HepG2 (cell line): ENCODE results near the gene MCU. TPM values are rescaled to one million over a fixed set of nuclear protein-coding genes. Genes with fewer than 3 reads are reported as not detected.
A peak's percentile ranks its signal among the peaks of the same experiment; 100 is the strongest.

Experiments
- ASH2L ChIP-seq: fragments of 300-600, 200-600 bp; sonication (generic); IDR thresholded peaks from 2 replicates; pipeline ENCODE4 v1.7.0; 2017; ENCODE audit warnings: low read depth, mild to moderate bottlenecking, moderate library complexity, mixed read lengths, low read length; ENCODE audit not compliant: insufficient read length
- DMAP1 ChIP-seq: IDR thresholded peaks from 2 replicates; pipeline ENCODE4 v1.6.1; 2016
- ELF1 ChIP-seq: sonication (generic); formaldehyde crosslinking; IDR thresholded peaks from 2 replicates; pipeline ENCODE4 v1.4.0; 2020; ENCODE audit warnings: missing genetic modification reagents
- FOXA3 ChIP-seq: IDR thresholded peaks from 2 replicates; pipeline ENCODE4 v1.6.1; 2016; ENCODE audit warnings: missing genetic modification reagents, missing compliant biosample characterization
- FOXK2 ChIP-seq: fragments of 450-650 bp; IDR thresholded peaks from 2 replicates; pipeline ENCODE4 v1.6.1; 2016
- HMG20A ChIP-seq: IDR thresholded peaks from 2 replicates; pipeline ENCODE4 v1.6.1; 2016; ENCODE audit warnings: borderline replicate concordance
- KDM6A ChIP-seq: IDR thresholded peaks from 2 replicates; pipeline ENCODE4 v1.6.1; 2016; ENCODE audit warnings: low read depth
- MED8 ChIP-seq: sonication (generic); formaldehyde crosslinking; IDR thresholded peaks from 2 replicates; pipeline ENCODE4 v1.8.1; 2023; ENCODE audit warnings: mild to moderate bottlenecking, missing genetic modification reagents; ENCODE audit not compliant: insufficient replicate concordance
- NCOR1 ChIP-seq: fragments of 200-600 bp; sonication (generic); IDR thresholded peaks from 2 replicates; pipeline ENCODE4 v1.7.0; 2017; ENCODE audit warnings: antibody characterized with exemption, low read length, borderline replicate concordance
- POLR2G ChIP-seq: fragments of 200-400 bp; formaldehyde crosslinking; IDR thresholded peaks from 2 replicates; pipeline ENCODE4 v1.6.1; 2018; ENCODE audit warnings: mild to moderate bottlenecking, low read depth, low read length, moderate library complexity
- SATB2 ChIP-seq: sonication (generic); formaldehyde crosslinking; IDR thresholded peaks from 2 replicates; pipeline ENCODE4 v1.5.0; 2020; ENCODE audit warnings: missing genetic modification reagents
- SOX13 ChIP-seq, 3 experiments: fragments of 450-650 bp in 1 of 3; sonication (generic) in 1 of 3; formaldehyde crosslinking in 1 of 3; IDR thresholded peaks in 2 of 3; conservative IDR thresholded peaks in 1 of 3; 2 replicates each; pipeline versions ENCODE4 v1.5.0 to v1.6.1; 2016 to 2020; ENCODE audit warnings: antibody characterized with exemption in 1 of 3, mild to moderate bottlenecking in 1 of 3, missing compliant biosample characterization in 1 of 3, missing genetic modification reagents in 1 of 3, moderate library complexity in 1 of 3
- ZBTB20 ChIP-seq: sonication (generic); formaldehyde crosslinking; IDR thresholded peaks from 2 replicates; pipeline ENCODE4 v1.8.1; 2023; ENCODE audit warnings: missing genetic modification reagents, low read depth, mild to moderate bottlenecking, borderline replicate concordance
- ZNF549 ChIP-seq: sonication (generic); formaldehyde crosslinking; IDR thresholded peaks from 2 replicates; pipeline ENCODE4 v1.5.0; 2020; ENCODE audit warnings: missing genetic modification reagents
- ZNF577 ChIP-seq: sonication (generic); formaldehyde crosslinking; IDR thresholded peaks from 2 replicates; pipeline ENCODE4 v1.4.0; 2020; ENCODE audit warnings: mild to moderate bottlenecking, low read depth, missing genetic modification reagents, borderline replicate concordance
- ZNF670 ChIP-seq: sonication (generic); formaldehyde crosslinking; IDR thresholded peaks from 2 replicates; pipeline ENCODE4 v1.8.0; 2022; ENCODE audit warnings: mild to moderate bottlenecking, missing genetic modification reagents, borderline replicate concordance
- polyA plus RNA-seq, 8 experiments: library from polyadenylated mRNA; depleted of rRNA in 3 of 8; stranded (reverse) in 7 of 8; unstranded in 1 of 8; fragments of >200 nt; fragmentation: Illumina TruSeq in 4 of 8; extraction: Trizol in 4 of 8; gene quantifications; 2 replicates each; pipeline versions ENCODE4 v1.2.1 to v1.2.3, GENCODE V29; 2011 to 2016; ENCODE audit warnings: low read depth in 4 of 8, missing spikeins in 1 of 8, mixed read lengths in 1 of 8; ENCODE audit not compliant: insufficient read depth in 1 of 8
- total RNA-seq, 5 experiments: library from RNA; depleted of rRNA; stranded (reverse); fragments of >200 nt; fragmentation: Illumina TruSeq; extraction: Trizol; gene quantifications; 2 replicates each; pipeline ENCODE4 v1.2.3, GENCODE V29; 2016; ENCODE audit warnings: low read depth in 1 of 5
- TF ChIP-seq, protein P1 (sequence below): sonication (generic); formaldehyde crosslinking; conservative IDR thresholded peaks from 2 replicates; pipeline ENCODE4 v1.4.0; 2020; ENCODE audit warnings: mild to moderate bottlenecking, missing genetic modification reagents, moderate library complexity
- TF ChIP-seq, protein P2 (sequence below): IDR thresholded peaks from 2 replicates; pipeline ENCODE4 v1.4.0; 2020; ENCODE audit warnings: mild to moderate bottlenecking, missing genetic modification reagents
- TF ChIP-seq, protein P3 (sequence below): sonication (generic); formaldehyde crosslinking; IDR thresholded peaks from 2 replicates; pipeline ENCODE4 v1.4.0; 2020; ENCODE audit warnings: missing genetic modification reagents, mild to moderate bottlenecking, borderline replicate concordance
- TF ChIP-seq, protein P4 (sequence below): IDR thresholded peaks from 2 replicates; pipeline ENCODE4 v1.6.1; 2012; ENCODE audit warnings: low read depth, low read length, improper control_type of control experiment

The MCU gene
- total and polyA plus RNA-seq, 2 of the 13 experiments (the other 11 are each of a cell fraction or from before 2014, with no cell fraction given), result 25.9 to 64.5 TPM

DNA sequence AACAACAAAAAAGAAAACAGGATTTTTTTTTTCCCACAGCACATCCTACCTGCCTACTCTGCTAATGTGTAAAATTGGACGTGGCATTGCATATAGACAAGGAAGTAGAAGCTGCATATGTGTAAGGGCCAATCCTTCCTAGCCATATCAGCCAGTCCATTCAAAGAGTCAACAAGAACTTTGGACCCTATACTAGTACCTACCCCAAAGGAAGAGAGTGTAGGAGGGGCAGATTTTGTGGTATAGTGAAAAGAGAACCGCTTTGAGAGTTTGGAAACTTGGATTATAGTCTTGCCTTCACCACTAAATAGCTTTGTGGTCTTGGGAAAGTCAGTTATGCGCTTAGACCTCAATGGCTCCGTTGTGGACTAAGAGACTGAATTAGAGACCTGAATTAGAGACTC, 12.1 kb upstream of the MCU start (continued):
- TF ChIP-seq ZNF577 (CRISPR knock-in tag) (no peak), DMAP1 (peak; percentile 75; the same call in 1 of the 2 replicates), POLR2G (0 out of 2 replicates have a peak, but pooled peaks have one; percentile 25), FOXK2 (no peak), KDM6A (CRISPR knock-in tag) (0 out of 2 replicates have a peak, but pooled peaks have one; percentile 38), ELF1 (CRISPR knock-in tag) (peak; percentile 44; the same call in 1 of the 2 replicates), SATB2 (no peak), MED8 (no peak), ZNF549 (CRISPR knock-in tag) (peak; percentile 80; the same call in 1 of the 2 replicates), FOXA3 (peak; percentile 86), ZBTB20 (CRISPR knock-in tag) (peak; percentile 96), SOX13 (IDR thresholded peaks at IDR 0.05) (no peak), SOX13 (CRISPR knock-in tag; conservative IDR thresholded peaks at IDR 0.05 in 1 of 2, IDR thresholded peaks at IDR 0.05 in 1 of 2) (peak in 1 of 2 experiments; percentile 39; a peak in 1 of 4 replicates), HMG20A (peak; percentile 67; the same call in 1 of the 2 replicates), NCOR1 (peak; percentile 55; the same call in 1 of the 2 replicates), ZNF670 (no peak), ASH2L (peak; percentile 60)
- TF ChIP-seq, protein P1, sequence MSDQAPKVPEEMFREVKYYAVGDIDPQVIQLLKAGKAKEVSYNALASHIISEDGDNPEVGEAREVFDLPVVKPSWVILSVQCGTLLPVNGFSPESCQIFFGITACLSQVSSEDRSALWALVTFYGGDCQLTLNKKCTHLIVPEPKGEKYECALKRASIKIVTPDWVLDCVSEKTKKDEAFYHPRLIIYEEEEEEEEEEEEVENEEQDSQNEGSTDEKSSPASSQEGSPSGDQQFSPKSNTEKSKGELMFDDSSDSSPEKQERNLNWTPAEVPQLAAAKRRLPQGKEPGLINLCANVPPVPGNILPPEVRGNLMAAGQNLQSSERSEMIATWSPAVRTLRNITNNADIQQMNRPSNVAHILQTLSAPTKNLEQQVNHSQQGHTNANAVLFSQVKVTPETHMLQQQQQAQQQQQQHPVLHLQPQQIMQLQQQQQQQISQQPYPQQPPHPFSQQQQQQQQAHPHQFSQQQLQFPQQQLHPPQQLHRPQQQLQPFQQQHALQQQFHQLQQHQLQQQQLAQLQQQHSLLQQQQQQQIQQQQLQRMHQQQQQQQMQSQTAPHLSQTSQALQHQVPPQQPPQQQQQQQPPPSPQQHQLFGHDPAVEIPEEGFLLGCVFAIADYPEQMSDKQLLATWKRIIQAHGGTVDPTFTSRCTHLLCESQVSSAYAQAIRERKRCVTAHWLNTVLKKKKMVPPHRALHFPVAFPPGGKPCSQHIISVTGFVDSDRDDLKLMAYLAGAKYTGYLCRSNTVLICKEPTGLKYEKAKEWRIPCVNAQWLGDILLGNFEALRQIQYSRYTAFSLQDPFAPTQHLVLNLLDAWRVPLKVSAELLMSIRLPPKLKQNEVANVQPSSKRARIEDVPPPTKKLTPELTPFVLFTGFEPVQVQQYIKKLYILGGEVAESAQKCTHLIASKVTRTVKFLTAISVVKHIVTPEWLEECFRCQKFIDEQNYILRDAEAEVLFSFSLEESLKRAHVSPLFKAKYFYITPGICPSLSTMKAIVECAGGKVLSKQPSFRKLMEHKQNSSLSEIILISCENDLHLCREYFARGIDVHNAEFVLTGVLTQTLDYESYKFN, result peak; percentile 82
- TF ChIP-seq, protein P2, sequence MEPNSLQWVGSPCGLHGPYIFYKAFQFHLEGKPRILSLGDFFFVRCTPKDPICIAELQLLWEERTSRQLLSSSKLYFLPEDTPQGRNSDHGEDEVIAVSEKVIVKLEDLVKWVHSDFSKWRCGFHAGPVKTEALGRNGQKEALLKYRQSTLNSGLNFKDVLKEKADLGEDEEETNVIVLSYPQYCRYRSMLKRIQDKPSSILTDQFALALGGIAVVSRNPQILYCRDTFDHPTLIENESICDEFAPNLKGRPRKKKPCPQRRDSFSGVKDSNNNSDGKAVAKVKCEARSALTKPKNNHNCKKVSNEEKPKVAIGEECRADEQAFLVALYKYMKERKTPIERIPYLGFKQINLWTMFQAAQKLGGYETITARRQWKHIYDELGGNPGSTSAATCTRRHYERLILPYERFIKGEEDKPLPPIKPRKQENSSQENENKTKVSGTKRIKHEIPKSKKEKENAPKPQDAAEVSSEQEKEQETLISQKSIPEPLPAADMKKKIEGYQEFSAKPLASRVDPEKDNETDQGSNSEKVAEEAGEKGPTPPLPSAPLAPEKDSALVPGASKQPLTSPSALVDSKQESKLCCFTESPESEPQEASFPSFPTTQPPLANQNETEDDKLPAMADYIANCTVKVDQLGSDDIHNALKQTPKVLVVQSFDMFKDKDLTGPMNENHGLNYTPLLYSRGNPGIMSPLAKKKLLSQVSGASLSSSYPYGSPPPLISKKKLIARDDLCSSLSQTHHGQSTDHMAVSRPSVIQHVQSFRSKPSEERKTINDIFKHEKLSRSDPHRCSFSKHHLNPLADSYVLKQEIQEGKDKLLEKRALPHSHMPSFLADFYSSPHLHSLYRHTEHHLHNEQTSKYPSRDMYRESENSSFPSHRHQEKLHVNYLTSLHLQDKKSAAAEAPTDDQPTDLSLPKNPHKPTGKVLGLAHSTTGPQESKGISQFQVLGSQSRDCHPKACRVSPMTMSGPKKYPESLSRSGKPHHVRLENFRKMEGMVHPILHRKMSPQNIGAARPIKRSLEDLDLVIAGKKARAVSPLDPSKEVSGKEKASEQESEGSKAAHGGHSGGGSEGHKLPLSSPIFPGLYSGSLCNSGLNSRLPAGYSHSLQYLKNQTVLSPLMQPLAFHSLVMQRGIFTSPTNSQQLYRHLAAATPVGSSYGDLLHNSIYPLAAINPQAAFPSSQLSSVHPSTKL (CRISPR knock-in tag), result peak; percentile 64
- TF ChIP-seq, protein P3, sequence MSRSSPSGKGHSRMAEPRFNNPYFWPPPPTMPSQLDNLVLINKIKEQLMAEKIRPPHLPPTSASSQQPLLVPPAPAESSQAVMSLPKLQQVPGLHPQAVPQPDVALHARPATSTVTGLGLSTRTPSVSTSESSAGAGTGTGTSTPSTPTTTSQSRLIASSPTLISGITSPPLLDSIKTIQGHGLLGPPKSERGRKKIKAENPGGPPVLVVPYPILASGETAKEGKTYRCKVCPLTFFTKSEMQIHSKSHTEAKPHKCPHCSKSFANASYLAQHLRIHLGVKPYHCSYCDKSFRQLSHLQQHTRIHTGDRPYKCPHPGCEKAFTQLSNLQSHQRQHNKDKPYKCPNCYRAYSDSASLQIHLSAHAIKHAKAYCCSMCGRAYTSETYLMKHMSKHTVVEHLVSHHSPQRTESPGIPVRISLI (CRISPR knock-in tag), result peak; percentile 65; the same call in 1 of the 2 replicates
- TF ChIP-seq, protein P4, sequence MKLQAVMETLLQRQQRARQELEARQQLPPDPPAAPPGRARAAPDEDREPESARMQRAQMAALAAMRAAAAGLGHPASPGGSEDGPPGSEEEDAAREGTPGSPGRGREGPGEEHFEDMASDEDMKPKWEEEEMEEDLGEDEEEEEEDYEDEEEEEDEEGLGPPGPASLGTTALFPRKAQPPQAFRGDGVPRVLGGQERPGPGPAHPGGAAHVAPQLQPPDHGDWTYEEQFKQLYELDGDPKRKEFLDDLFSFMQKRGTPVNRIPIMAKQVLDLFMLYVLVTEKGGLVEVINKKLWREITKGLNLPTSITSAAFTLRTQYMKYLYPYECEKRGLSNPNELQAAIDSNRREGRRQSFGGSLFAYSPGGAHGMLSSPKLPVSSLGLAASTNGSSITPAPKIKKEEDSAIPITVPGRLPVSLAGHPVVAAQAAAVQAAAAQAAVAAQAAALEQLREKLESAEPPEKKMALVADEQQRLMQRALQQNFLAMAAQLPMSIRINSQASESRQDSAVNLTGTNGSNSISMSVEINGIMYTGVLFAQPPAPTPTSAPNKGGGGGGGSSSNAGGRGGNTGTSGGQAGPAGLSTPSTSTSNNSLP, result peak; percentile 46; the same call in 1 of the 2 replicates
